Islet of Langerhans (tissue), 1 donor: ENCODE data around the gene RFX7.
"Not testable (repeated sequence)": the region's sequence is repeated elsewhere in the genome, so short reads cannot be mapped to it uniquely, and the experiment has no call there.

Experiments used
- FAIRE-seq: peaks from one replicate; lab custom pipeline; 2011; peaks lifted over from hg19 to GRCh38; lab: Jason Lieb, UNC

RFX7 gene

DNA sequence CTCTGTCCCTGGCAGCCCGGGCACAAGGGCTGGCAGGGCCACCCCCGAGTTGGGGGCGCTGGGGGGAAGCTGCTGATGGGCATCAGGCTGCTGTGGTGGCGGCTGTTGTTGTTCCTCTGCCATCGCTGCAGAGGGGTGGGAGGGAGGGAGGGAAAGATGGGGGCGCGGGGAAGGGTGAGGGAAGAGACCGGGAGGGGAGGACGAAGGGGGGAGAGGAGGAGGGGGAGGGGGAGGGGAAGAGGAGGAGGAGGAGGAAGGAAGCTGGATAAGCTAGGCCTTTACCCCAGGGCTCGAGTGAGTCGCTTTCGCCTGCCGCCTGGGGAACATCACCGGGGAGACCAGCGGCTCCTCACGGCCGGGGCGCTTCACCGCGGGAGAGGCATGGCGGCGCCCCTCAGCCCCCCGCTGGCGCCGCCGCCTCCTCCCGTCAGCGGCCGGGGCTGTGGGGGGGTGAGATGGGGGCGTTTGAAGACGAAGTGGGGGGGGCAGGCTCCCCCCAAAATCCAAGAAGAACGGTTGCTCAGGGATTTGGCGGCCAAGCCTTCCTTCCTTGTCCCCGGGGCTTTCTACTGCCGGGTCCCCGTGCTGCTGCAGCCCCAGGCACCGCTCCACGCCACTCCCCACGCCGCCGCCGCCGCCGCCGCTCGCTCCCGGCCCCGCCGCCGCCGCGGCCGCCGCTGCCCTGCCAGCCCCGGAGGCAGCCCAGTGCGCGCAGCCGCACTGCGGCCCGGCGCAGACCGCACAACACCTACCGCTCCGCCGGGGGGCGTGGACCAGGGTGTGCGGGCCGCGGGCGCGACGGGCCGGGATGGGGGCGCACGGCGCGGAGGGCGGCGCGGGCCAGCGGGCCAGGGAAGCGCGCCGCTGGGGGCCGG is at the start of gene RFX7:
Gene RFX7, minus strand, starts transcription at position 717 of the 875 bp plus-strand sequence. Its CDS starts 594 bp downstream, at position 123.
- no peak for FAIRE-seq

DNA sequence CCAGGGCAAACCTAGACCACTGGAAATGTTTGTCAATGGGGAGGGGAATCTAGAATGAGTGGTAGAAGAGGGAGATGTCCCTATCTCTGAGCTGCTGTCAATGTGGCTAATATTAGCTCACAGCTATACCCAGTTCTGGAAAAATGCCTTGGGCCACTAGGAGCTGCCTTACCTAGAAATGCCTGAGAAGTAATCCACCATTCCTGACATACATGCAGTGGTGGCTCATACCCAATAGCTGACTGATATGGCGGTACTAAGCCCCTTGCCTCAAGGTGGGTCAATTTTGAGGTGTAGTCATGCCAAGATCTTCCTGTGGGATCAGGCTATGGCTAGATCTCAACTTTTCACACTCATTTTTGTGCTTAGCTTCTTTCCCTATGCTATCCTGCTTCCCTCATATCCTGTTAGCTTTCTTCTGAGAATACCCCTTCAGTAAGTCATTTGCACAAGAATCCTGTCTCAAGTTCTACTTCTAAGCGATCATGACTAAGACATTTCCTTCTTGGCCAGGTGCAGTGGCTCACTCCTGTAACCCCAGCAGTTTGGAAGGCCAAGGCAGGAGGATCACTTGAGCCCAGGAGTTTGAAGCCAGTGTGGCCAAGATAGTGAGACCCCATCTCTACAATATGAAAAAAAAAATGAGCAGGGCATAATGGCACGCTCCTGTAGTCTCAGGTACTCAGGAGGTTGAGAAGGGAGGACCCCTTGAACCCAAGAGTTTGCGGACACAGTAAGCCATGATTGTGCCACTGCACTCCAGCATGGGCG is 49.1 kb upstream of the RFX7 start:
- no peak for FAIRE-seq

DNA sequence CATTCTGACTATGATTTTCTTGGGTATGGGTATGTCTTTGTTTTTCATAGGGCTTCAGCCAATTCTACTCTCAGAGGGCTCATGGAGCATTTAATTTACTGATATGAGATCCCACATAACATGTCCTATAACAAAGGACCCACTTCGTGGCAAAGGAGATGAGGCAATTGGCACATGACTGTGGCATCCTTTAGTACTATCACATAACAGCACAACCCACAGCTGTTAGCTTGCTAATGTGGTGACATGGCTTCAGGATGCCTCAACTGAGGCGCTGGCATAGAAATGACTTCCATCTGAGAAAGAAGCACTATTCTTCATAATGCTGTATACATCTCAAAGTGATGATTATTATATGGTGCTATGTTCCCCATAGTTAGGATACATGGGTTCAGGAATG is 48.1 kb upstream of the RFX7 start:
- no peak for FAIRE-seq

DNA sequence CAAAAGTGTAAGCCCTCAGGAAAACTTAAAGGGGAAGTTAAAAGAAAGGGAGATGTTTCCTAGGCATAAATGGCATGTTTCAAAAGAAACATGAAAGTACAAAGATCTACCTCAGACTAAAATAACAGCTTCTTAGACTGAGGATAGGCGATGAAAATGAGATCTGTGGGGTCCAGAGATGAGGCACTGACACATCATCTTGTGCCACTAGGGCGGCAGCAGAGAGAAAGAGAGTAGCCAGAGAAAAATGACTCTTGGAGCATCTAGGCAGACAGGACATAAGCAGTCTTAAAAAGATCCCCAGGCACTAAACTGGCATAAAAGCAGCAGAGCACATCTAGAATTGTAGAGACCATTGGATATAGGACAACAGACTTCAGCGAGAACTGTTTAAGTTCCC is 42.5 kb upstream of the RFX7 start:
- no peak for FAIRE-seq

DNA sequence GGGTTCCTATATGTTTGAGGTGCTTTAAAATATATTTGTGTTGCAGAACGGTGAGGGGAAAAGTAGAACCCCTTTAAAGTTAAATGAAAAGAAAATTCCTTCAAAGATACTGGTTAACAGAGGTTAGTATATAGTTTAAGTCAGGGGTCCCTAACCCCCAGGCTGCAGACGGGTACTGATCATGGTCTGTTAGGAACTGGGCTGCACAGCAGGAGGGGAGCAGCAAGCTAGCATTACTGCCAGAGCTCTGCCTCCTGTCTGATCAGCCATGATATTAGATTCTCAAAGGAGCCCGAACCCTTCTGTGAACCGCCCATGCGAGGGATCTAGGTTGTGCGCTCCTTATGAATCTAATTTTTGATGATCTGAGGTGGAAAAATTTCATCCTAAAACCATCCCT is 37.5 kb upstream of the RFX7 start:
- no peak for FAIRE-seq

DNA sequence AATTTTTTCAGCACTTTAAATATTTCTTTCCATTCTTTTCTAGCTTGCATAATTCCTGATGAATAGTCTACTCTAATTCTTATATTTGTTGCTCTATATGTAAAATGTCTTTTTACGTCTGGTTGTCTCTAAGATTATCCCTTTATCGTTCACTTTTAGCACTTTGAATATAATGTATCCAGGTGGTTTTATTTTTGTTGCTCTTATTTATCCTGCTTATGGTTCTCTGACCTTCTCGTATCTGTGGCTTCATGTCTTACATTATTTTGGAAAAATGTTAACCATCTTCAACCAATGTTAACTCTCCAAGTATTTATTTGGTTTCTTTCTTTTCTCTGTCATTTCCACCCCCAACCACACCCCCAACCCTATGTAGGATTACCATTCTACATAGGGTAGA is 30.0 kb upstream of the RFX7 start:
- FAIRE-seq: no peak

DNA sequence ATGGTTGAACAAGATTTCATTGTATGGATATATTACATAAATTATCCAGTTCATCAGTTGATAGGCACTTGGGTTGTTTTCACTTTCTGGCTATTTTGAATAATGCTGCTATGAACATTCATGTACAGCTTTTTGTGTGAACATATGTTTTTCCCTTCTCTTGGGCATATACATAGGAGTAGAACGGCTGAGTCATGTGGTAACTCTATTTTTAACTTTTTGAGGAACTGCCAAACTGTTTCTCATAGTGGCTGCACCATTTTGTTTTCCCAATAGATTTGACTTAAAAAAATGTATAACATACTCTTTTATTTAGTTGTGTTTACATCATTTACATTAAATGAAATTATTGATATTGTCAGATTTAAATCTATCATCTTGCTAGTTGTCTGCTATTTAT is 28.8 kb upstream of the RFX7 start:
- FAIRE-seq: no peak

DNA sequence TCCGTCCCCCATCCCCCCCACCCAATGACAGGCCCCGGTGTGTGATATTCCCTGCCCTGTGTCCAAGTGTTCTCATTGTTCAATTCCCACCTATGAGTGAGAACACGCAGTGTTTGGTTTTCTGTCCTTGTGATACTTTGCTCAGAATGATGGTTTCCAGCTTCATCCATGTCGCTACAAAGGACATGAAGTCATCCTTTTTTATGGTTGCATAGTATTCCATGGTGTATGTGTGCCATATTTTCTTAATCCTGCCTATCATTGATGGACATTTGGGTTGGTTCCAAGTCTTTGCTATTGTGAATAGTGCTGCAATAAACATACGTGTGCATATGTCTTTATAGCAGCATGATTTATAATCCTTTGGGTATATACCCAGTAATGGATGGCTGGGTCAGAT is 22.8 kb upstream of the RFX7 start:
- not testable (repeated sequence) for FAIRE-seq

DNA sequence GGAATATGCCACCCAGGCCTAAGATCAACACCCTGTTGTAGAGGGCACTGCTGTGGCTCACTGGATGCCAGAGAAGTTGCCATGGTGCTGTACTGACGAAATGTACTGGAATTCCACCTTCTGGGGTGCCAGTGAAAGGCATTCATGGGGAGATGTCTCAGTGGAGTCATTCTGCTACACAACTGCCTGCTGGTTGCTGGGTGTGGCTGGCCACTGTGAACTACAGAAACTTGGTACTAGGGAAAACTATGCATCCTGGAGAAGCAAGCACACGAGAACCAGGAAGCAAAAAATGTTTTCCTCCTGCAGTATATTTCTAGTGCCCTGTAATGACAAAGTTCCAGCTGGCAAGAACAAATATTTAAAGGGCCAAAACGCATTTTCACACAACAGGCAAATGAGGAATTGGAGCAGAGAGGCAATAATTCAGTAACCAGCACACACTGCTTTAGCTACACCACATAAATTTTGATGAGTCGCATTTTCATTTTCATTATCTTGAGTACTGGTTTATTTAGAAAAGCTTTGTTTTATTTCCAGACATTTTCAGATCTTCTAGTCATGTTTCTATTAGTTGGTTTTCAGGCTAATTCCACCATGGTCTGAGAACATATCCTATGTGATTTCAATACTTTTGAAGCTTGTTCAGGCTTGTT is 18.3 kb upstream of the RFX7 start:
- no peak for FAIRE-seq

DNA sequence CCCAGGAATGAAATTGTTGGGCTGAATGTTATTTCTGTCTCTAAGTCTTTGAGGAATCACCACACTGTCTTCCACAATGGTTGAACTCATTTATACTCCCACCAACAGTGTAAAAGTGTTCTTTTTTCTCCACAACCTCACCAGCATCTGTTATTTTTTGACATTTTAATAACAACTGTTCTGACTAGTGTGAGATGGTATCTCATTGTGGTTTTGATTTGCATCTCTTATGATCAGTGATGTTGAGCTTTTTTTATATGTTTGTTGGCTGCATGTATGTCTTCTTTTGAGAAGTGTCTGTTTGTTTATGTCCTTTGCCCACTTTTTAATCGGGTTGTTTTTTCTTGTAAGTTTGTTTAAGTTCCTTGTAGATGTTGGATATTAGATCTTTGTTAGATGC is 13.6 kb upstream of the RFX7 start:
- not testable (repeated sequence) for FAIRE-seq

DNA sequence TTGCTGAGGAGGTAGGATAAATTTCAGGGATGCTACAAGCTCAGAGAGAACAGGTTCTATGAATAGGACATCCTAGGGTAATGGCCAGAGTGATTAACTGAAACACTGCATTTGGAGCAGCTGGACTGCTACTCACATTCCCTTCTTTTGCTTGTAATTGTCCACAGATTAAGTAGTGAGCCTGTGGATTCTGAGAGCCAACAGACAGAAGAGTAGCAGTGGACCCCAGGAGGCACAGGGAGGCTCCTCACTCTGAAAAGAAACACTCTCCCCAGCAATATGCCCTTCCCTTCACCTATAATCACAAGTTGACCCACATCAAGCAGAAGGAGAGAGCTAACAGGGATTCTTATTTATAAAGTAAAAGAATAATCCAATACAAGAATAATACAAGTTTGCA is 10.6 kb upstream of the RFX7 start:
- FAIRE-seq: no peak

DNA sequence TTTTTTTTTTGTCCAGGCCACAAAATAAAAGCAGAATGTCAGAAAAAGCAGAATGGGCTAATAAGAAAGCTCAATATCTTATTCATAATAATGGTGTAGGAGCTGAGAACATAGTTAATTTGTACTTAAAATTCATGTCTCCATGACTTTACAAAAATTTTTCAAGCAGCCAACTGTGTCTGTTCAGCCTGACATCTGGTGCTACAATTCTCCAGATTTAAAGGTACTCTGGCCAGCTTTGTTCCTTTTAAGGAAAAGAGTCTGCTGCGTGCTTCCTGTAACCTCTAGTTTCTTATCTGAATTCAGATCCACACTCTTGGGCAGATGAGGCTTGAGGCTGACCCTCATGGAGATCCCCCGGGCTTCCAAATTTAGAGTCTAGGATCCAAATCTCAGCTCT is 8.7 kb upstream of the RFX7 start:
- FAIRE-seq: no peak

DNA sequence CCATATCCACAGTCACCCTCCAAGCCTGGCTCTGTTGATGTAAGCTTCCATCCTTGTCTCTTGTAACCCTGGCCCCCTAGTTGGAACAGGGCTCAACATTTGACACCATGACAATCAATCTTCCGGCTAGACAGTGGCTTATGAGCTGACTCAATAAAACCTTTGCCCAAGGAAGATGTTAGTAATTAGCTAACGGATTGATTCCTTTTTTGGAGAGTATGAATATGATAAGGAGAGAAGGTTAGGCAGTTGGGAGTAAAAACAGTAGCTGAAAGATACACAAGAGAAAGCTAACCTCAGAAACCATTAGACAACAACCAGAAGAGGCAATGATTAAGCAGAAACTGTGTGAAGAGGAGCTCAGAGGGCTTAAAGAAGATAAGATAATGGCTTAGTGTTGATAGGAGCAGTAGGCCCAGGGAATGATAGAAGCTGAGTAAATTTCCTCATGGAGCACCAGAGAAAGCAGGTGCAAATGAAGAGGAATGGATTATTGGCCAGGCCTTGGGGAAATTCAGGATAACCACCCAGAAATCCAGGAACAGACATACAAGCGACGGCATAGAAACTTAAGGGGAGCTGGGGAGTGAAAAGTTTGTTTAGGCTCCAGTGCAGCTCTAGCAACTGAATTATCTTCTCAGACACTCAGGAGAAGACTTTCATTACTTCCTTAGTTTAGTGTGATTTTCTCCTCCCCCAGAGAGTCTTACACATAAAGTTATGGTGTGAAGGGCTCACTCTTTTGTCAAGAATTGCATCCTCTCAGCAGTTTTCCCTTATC is 7.8 kb upstream of the RFX7 start:
- FAIRE-seq: no peak

DNA sequence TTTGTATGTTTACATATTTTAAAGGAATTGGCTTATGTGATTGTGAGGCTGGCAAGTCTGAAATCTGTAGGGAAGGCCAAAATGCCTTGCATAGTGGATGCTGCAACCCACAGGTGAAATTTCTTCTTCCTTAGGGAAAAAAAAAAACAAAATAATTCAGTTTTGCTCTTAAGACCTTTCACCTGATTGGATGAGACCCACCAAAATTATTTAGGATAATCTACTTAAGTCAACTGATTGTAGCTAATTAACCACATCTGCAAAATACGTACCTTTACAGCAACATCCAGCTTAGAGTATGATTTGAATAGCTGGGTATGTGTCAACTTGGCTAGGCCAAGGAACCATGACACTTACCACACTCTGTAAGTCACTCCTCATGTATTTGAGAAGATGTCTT is 6.9 kb upstream of the RFX7 start:
- no peak for FAIRE-seq

DNA sequence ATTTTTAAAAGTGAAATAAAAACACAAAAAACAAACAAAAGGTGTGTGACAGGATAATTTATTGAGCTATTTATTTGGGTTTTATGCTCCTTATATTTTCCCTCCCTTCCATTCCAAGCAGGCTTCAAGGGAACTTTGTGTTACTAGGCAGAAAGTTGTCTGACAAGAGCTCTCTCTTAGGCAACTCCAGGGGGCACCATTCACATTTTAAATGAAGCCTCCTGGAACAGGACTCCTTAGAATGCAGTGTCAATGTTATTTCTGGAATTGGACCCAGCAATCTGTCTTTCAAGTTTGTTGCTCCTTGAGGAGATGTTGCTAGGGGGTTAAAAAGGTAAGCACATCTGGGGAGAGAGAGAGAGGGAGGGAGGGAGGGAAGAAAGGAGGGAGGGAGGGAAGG is 5.4 kb upstream of the RFX7 start:
- no peak for FAIRE-seq

DNA sequence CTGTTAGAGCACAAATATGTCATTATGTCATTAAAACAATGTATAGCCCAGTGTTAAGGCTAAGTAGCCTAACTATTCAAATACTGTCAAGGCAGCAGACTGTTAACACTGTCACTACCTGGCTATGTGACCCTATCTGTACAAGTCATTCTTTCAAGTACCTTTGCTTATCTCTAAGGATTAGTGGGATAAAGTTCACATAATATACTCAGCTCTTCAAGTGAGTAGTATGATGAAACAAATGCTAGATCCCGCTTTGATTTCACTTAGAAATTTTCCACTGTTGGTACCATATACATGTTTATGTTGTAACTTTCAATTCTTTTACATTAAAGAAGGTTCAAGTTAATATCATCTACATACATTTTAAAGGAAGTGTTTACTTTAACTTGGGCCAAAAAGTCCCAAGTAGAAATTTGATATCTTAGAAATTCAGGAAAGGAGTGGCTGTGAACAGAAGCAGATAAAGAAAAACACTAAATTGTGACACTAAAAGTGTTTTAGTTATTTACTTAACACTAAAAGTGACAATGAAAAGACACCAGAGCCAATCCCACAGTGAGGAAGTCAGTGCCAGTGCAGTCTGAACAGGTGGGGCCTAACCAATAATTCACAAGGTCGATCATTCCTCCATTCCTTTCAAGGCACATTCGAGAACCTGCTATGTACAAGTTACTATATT is 4.8 kb upstream of the RFX7 start:
- FAIRE-seq: no peak

DNA sequence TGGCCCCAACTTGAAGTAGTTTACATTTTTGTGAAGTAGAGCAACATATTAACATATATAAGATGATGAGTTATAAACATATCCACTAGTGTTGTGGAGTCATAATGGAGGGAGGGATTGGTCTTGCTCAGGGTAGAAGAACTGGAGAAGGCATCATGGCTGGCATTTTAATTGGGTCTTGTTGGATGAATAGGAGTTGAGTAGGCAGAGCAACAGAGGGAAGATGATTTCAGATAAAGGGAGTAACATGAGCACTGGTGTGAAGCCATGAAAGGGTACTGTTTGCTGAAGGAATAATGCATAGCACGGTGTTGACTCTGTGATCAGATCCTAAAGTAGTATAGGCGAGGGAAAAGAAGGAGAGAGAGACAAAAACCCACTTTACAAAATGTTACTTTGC is 3.6 kb upstream of the RFX7 start:
- FAIRE-seq: no peak

DNA sequence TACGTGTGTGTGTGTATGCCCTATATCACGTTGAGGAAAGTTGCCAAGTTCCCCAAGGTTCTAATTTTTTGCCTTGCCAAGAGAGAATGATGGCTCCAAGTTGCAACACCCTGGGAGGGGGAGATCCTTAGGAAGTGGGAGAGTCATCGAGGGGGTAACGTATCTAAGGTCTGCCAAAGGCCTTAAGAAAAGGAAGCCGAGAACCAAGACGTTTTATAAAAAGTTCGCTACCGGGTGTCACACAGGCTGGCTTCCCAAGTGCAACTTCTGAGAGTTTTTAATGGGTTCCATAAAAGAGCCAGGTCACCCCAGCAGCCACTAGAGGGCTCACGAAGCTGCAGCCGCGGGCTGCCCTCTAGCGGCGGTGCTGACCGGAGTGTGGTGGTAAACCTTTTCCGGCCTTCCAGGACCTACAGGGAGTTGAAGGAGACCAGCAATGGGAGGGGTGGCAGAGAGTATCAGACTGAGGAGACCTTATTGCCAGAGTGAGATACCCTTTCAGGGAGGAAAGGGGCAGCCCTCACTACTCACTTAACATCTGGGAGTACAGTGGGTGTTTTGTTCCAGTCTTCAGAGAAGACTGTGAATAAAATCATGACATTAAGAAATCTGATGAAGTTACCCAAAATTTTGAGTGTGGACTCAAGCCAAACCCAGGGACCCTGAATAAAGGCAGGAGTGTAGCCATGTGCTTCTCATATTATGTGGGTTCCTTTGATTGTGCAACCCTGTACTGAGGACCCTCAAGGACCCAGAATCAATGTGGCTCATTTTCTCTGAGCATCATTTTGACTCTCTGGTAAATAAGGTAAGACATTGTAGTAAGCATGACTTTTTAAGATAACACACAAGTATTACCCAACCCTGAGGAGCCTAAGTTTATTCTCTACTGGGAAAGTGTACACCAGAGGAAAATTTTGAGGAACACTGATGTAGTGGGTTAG is 2.5 kb upstream of the RFX7 start:
- no peak for FAIRE-seq

DNA sequence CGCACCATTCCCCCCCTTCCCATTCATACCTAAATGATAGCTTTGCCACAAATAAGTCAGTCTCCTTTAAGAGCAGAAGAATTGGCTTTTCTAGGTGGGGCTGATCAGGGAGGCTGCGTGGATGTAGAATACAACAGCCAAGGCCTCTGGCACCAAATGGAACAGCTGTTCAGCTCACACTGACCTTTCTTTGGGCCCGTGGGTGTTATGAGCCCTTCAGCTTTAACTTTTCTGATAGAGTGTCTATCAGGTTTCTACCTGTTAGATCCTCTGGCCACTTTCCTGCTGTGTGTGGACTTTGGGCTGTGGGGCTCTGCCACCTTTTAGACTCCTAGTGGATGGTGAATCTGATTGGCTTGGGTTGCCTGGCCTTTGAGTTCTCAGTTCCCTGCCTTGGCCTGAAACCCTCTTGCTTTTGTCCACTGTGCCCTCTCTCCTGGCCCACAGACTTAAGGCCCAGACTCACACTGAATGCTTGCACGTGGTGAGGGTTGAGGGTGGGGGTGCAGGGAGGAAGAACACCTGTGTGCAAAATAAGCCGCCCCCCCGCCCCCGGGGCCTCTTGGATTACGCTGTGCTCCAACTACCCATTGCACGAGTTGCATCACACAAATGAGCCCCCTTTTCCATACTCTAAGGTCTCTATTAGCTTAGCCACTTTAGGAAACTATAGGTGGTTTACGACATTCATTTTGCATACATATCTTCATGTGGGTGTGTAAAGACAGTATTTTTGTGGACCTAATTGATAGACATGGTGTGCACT is 1.3 kb upstream of the RFX7 start:
- FAIRE-seq: no peak
